HG03064 (cell line): ENCODE results near the gene ASGR1.
"Not testable (repeated sequence)": the region's sequence is repeated elsewhere in the genome, so short reads cannot be mapped to it uniquely, and the experiment has no call there.

Experiments used
- ATAC-seq: cut with Tn5 transposase; IDR thresholded peaks from one replicate; pipeline ENCODE4 v1.9.1; 2021; ENCODE audit warnings: low read depth; ENCODE audit not compliant: unreplicated experiment

ASGR1 gene

DNA sequence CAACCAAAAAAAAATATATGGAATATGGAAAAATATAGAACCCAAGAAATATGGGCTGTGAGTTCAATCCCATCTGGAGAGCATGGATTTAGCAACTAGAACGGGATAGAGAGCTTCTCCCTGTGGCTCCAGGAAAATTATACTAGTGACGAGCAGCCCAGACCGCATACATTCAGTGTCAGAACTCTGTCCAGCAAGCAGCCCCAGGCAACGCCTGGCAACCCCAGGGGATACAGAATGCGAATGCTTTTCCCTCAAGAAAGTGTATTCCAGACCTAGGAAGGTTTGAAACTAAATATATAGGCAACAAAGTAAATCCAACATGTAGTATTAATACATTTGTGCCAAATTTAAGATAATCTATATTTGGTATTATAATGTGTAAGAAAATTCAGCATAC, 51.0 kb downstream of the ASGR1 start:
- ATAC-seq: no peak

DNA sequence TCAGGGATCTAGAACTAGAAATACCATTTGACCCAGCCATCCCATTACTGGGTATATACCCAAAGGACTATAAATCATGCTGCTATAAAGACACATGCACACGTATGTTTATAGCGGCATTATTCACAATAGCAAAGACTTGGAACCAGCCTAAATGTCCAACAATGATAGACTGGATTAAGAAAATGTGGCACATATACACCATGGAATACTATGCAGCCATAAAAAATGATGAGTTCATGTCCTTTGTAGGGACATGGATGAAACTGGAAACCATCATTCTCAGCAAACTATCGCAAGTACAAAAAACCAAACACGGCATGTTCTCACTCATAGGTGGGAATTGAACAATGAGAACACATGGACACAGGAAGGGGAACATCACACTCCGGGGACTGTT, 51.7 kb downstream of the ASGR1 start:
- not testable (repeated sequence) for ATAC-seq

DNA sequence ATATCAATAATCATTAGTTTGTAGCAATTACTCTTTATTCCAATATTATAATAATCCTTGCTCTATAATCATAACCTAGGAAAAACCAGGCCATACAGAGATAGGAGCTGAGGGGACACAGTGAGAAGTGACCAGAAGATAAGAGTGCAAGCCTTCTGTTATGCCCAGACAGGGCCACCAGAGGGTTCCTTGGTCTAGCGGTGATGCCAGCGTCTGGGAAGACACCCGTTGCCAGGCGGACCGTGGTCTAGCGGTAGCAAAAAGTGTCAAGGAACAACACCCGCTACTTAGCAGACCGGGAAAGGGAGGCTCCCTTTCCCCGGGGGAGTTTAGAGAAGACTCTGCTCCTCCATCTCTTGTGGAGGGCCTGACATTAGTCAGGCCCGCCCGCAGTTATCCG, 52.8 kb downstream of the ASGR1 start:
- not testable (repeated sequence) for ATAC-seq

DNA sequence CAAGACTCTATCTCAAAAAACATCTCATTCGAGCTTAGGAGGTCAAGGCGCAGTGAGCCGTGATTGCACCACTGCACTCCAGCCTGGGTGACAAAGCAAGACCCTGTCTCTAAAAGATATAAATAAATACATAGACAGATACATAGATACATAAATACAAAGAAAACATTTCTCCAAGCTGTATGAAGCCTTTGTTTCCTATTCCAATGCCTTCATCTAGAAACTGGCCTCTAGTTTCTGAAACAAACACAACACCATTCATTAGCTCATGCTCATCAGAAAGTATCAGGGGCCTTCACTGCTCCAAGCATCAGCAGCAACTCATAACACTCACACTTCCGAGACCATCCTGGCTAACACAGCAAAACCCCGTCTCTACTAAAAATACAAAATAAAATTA, 54.2 kb downstream of the ASGR1 start:
- no peak for ATAC-seq

DNA sequence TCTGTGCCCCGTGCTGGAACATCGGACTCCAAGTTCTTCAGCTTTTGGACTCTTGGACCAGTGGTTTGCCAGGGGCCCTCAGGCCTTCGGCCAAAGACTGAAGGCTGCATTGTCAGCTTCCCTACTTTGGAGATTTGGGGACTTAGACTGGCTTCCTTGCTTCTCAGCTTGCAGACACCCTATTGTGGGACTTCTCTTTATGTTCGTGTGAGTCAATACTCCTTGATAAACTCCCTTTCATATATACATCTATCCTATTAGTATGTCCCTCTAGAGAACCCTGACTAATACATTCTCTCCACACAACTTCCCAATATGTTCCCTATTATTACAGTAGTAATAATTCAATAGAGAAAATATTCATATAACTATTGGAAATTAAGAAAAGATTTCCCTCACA, 55.3 kb downstream of the ASGR1 start:
- no peak for ATAC-seq
